ENCODE results near the gene CHMP2A. TPM values are rescaled to one million over a fixed set of nuclear protein-coding genes. Genes with fewer than 3 reads are reported as not detected.
A peak's percentile ranks its signal among the peaks of the same experiment; 100 is the strongest.

Gene CHMP2A
- total and polyA plus RNA-seq, 2 of the 4 experiments (the other 2 are of a cell fraction): 105 to 183 TPM

GRCh38 chr19:58513694-58514563 lies 41.0 kb downstream of the CHMP2A start:
- Histone ChIP-seq H3K23ac (ENCODE audit: low read depth, low read length) (no peak overlapping the region), H2BK5ac (ENCODE audit: low read depth, low read length, poor library complexity, severe bottlenecking) (no peak overlapping the region), H3K9me3 (ENCODE audit: control insufficient read depth, insufficient read depth, low read length) (no peaks in the 10 kb centered on the region), H3K56ac (ENCODE audit: extremely low read depth, insufficient read depth, low read length) (no peak overlapping the region), H2AK5ac (ENCODE audit: low read depth, low read length) (peak overlapping the region; percentile 72), H4K5ac (ENCODE audit: low read depth, low read length) (no peak overlapping the region), H2BK120ac (ENCODE audit: low read depth, low read length) (no peak overlapping the region), H3K4me3 (ENCODE audit: insufficient read depth, low read depth, low read length) (peak overlapping the region; percentile 34; the same call in 1 of the 2 replicates), H2AK9ac (replicated peaks; ENCODE audit: low read depth, low read length, poor library complexity) (peak overlapping the region; percentile 23), H3K14ac (replicated peaks; ENCODE audit: low read depth, low read length) (0 out of 2 replicates have a peak overlapping the region, but pooled peaks have one; percentile 3), H4K20me1 (ENCODE audit: insufficient read depth, low read length) (peaks cover 23% of the 10 kb centered on the region), H3K36me3 (ENCODE audit: control insufficient read depth, insufficient read depth, low read length) (peaks cover 20% of the 10 kb centered on the region), H3K18ac (ENCODE audit: low read depth, low read length) (no peak overlapping the region), H4K91ac (ENCODE audit: insufficient read depth, low read depth, low read length) (no peak overlapping the region), H2AFZ (replicated peaks; ENCODE audit: low read length, poor library complexity) (peak overlapping the region; percentile 71), H3K4me1 (ENCODE audit: control insufficient read depth, insufficient read depth, low read length) (peaks cover 6% of the 10 kb centered on the region), H3K9me1 (ENCODE audit: insufficient read depth, low read length) (peaks cover 8% of the 10 kb centered on the region), H2BK20ac (ENCODE audit: low read depth, low read length) (no peak overlapping the region), H3K4me2 (ENCODE audit: low read depth, low read length) (peak overlapping the region; percentile 68), H3K27ac (ENCODE audit: insufficient read depth, low read length) (no peak overlapping the region), H4K8ac (ENCODE audit: low read depth in 2 of 2, low read length in 2 of 2) (peak overlapping the region; percentile 53 to 57; a peak in 3 of 4 replicates), H2BK15ac (ENCODE audit: low read depth, low read length) (no peak overlapping the region), H3K4ac (ENCODE audit: low read depth, low read length) (0 out of 2 replicates have a peak overlapping the region, but pooled peaks have one; percentile 41), H3K79me1 (ENCODE audit: low read depth in 1 of 2, low read length in 2 of 2) (peaks cover 4 to 58% of the 10 kb centered on the region in 2 experiments; a peak in 3 of 4 replicates), H3K27me3 (ENCODE audit: control insufficient read depth, insufficient read depth, low read length) (no peaks in the 10 kb centered on the region), H3K9ac (ENCODE audit: low read depth, low read length) (no peak overlapping the region)
- intact Hi-C loops (cut with micrococcal nuclease) (no loop called here), dilution Hi-C loops (cut with HindIII; ENCODE audit: low sequenced_read_pairs, unreplicated experiment) (no loop called here), in situ Hi-C loops (cut with MboI; ENCODE audit: low sequenced_read_pairs) (no loop called here)
- DNase-seq: peak; percentile 68
- ATAC-seq (ENCODE audit: low read depth): peak; percentile 75
- no TSS peak for BruUV-seq (replicated peaks)
- TF ChIP-seq RFX5 (IDR thresholded peaks at IDR 0.05; ENCODE audit: low read depth, low read length): no peak
- TF ChIP-seq MXI1 (IDR thresholded peaks at IDR 0.05; ENCODE audit: borderline replicate concordance, low read depth, low read length): 0 out of 2 replicates have a peak, but pooled peaks have one; percentile 45
- TF ChIP-seq MAFK (IDR thresholded peaks at IDR 0.05; ENCODE audit: low read depth, low read length): no peak
- no peak for TF ChIP-seq ELK1 (IDR thresholded peaks at IDR 0.05; ENCODE audit: borderline replicate concordance, low read depth, low read length)
- peak; percentile 77 for TF ChIP-seq CTCF (conservative IDR thresholded peaks at IDR 0.05; ENCODE audit: low read depth, low read length)
- peak; percentile 63 for TF ChIP-seq RAD21 (IDR thresholded peaks at IDR 0.05; ENCODE audit: low read length)
- TF ChIP-seq SMC3 (IDR thresholded peaks at IDR 0.05; ENCODE audit: low read depth, low read length): peak; percentile 52
- TF ChIP-seq MAZ (IDR thresholded peaks at IDR 0.05; ENCODE audit: borderline replicate concordance, low read depth, low read length): peak; percentile 61; the same call in 1 of the 2 replicates
- no peak for TF ChIP-seq USF2 (IDR thresholded peaks at IDR 0.05; ENCODE audit: low read depth, low read length)
- TF ChIP-seq RCOR1 (IDR thresholded peaks at IDR 0.05; ENCODE audit: insufficient replicate concordance, low read length): no peak
- no peak for TF ChIP-seq NFE2L2 (IDR thresholded peaks at IDR 0.05; ENCODE audit: low read depth, low read length)
- 33% methylated on average over 30 of the region's 66 CpGs; no CpG with 5 or more reads in 1 of the 2 experiments for WGBS, 2 experiments (ENCODE audit: extremely low coverage in 2 of 2, insufficient read length in 1 of 2)
- ChIA-PET POLR2A (ENCODE audit: unreplicated experiment) (no interaction called here), CTCF (no interaction called here)
